Measurements from ENCODE around the gene ADK. TPM values are rescaled to one million over a fixed set of nuclear protein-coding genes. Genes with fewer than 3 reads are reported as not detected.
A peak's percentile ranks its signal among the peaks of the same experiment; 100 is the strongest.

Gene ADK
- total and polyA plus RNA-seq, 4 experiments from 2014 or later = 33.7 to 66.6 (median 51.0) TPM

DNA sequence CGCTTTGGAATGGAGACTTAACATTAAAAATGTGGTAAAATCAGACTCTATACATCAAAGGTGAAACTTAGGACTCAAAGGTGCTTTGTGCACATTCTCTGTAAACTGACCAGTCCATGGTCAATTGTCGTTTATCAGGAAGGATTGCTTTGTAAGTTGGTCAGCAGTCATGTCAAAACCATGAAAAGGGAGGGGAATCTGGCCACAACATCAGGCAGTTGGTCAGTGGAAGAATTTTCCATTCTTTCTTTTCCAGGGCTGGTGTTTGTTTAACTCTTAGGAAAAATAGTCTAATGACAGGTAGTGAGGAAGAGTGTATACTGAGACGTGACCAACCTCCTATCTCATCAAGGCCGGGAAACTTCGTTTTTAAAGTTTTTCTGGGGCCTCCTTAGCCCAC, 226.5 kb downstream of the ADK start:
- CTCF ChIA-PET (ENCODE audit: partially characterized antibody) = no interaction called here
- Mint-ChIP-seq H3K4me3 (no peak overlapping the region), H3K27ac (no peak overlapping the region), H3K4me1 (peaks cover 4 to 13% (median 6%) of the 10 kb centered on the region in 4 donors), H3K36me3 (peaks cover 0 to 29% of the 10 kb centered on the region in 2 donors), H3K27me3 (no peaks in the 10 kb centered on the region), H3K9me3 (no peaks in the 10 kb centered on the region)
- Histone ChIP-seq H3K4me1 (ENCODE audit: insufficient read depth, low read length) (peaks cover 2% of the 10 kb centered on the region), H3K9me3 (ENCODE audit: control insufficient read depth in 1 of 2, low read length in 2 of 2) (no peaks in the 10 kb centered on the region), H3K36me3 (ENCODE audit: insufficient read depth, low read length) (no peaks in the 10 kb centered on the region), H3K27me3 (ENCODE audit: insufficient read depth, low read length) (no peaks in the 10 kb centered on the region), H3K27ac (ENCODE audit: low read depth, low read length) (no peak overlapping the region), H3K4me3 (ENCODE audit: low read length in 2 of 2) (no peak overlapping the region)
- POLR2A ChIA-PET (ENCODE audit: partially characterized antibody) = no interaction called here
- DNase-seq = no peak
- intact Hi-C loops (cut with micrococcal nuclease) = no loop called here

DNA sequence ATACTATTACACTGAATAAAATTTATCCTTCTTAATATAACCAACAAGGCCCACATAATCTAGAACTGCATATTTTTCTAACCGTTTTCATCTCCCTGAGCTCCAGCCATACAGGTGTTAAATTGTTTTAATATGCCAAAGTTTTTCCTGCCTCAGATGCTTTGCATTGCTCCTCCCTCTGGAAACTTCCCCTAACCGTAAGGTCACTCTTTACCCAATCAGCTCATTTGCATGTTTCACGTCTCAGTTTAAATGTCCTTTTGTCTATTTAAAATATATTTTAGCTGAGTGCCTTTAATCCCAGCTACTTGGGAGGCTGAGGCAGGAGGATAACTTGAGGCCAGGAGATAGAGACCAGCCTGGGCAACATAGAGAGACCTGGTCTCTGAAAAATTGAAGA, 228.5 kb downstream of the ADK start:
- H3K27me3 ChIP-seq (ENCODE audit: insufficient read depth, low read length) = no peaks in the 10 kb centered on the region
- CTCF ChIA-PET (ENCODE audit: partially characterized antibody) = no interaction called here

DNA sequence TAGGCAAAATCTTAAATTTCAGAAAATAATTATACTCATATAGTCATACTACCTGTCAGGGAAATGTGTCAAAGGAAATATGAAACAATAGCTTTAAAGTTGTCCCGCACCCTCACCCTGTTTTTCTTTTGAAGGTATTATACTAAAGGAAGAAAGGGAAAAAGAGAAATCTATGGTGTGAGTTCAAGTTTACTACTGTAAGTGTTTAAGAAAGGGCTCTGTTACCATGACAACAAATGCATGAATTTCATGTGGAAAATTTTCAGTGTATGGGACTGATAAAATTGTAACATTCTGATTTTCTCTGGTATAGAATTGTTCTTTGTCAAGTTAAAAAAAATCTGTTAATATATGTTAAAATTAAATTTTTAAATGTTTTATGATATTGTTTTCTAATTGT, 229.8 kb downstream of the ADK start:
- POLR2A ChIA-PET (ENCODE audit: partially characterized antibody) = no interaction called here
- peaks cover 0 to 25% of the 10 kb centered on the region in 2 donors for H3K36me3 Mint-ChIP-seq
- Histone ChIP-seq H3K4me3 (ENCODE audit: low read length in 2 of 2) (no peak overlapping the region), H3K9me3 (ENCODE audit: control insufficient read depth in 1 of 2, low read length in 2 of 2) (no peaks in the 10 kb centered on the region), H3K27me3 (ENCODE audit: insufficient read depth, low read length) (no peaks in the 10 kb centered on the region), H3K27ac (ENCODE audit: low read depth, low read length) (no peak overlapping the region), H3K4me1 (ENCODE audit: insufficient read depth, low read length) (peaks cover 15% of the 10 kb centered on the region), H3K36me3 (ENCODE audit: insufficient read depth, low read length) (no peaks in the 10 kb centered on the region)
- H3K4me3 Mint-ChIP-seq = no peak overlapping the region
- no peak overlapping the region for H3K27ac Mint-ChIP-seq
- no peak for DNase-seq
- H3K4me1 Mint-ChIP-seq = peaks cover 20 to 31% (median 21%) of the 10 kb centered on the region in 4 donors
- no peaks in the 10 kb centered on the region for H3K27me3 Mint-ChIP-seq
- CTCF ChIA-PET (ENCODE audit: partially characterized antibody) = no interaction called here
- peaks cover 0 to 3% (median 0%) of the 10 kb centered on the region in 8 donors for H3K9me3 Mint-ChIP-seq
- intact Hi-C loops (cut with micrococcal nuclease) = no loop called here

More for the DNA sequence above, 228.5 kb downstream of the ADK start:
- peaks cover 15% of the 10 kb centered on the region for H3K4me1 ChIP-seq (ENCODE audit: insufficient read depth, low read length)
- no peak overlapping the region for H3K4me3 Mint-ChIP-seq
- H3K4me1 Mint-ChIP-seq = peaks cover 14 to 23% (median 20%) of the 10 kb centered on the region in 4 donors
- no peaks in the 10 kb centered on the region for H3K9me3 ChIP-seq (ENCODE audit: control insufficient read depth in 1 of 2, low read length in 2 of 2)
- no peak overlapping the region for H3K4me3 ChIP-seq (ENCODE audit: low read length in 2 of 2)
- POLR2A ChIA-PET (ENCODE audit: partially characterized antibody) = no interaction called here
- no peaks in the 10 kb centered on the region for H3K36me3 ChIP-seq (ENCODE audit: insufficient read depth, low read length)
- H3K27me3 Mint-ChIP-seq = no peaks in the 10 kb centered on the region
- intact Hi-C loops (cut with micrococcal nuclease) = no loop called here
- H3K27ac ChIP-seq (ENCODE audit: low read depth, low read length) = no peak overlapping the region
- no peaks in the 10 kb centered on the region for H3K9me3 Mint-ChIP-seq
- H3K36me3 Mint-ChIP-seq = peaks cover 0 to 29% of the 10 kb centered on the region in 2 donors
- H3K27ac Mint-ChIP-seq = peak overlapping the region in 1 of 7 donors; percentile 9
- DNase-seq = no peak

- Mint-ChIP-seq H3K27ac (peak overlapping the region in 2 of 7 donors; percentile 6 to 42), H3K4me3 (no peak overlapping the region), H3K27me3 (no peaks in the 10 kb centered on the region), H3K4me1 (peaks cover 20 to 31% (median 21%) of the 10 kb centered on the region in 4 donors), H3K36me3 (peaks cover 0 to 25% of the 10 kb centered on the region in 2 donors), H3K9me3 (peaks cover 0 to 3% (median 0%) of the 10 kb centered on the region in 8 donors)
- Histone ChIP-seq H3K27me3 (ENCODE audit: insufficient read depth, low read length) (no peaks in the 10 kb centered on the region), H3K27ac (ENCODE audit: low read depth, low read length) (no peak overlapping the region), H3K4me3 (ENCODE audit: low read length in 2 of 2) (no peak overlapping the region), H3K9me3 (ENCODE audit: control insufficient read depth in 1 of 2, low read length in 2 of 2) (no peaks in the 10 kb centered on the region), H3K4me1 (ENCODE audit: insufficient read depth, low read length) (peaks cover 15% of the 10 kb centered on the region), H3K36me3 (ENCODE audit: insufficient read depth, low read length) (no peaks in the 10 kb centered on the region)
- intact Hi-C loops (cut with micrococcal nuclease) = no loop called here
- ChIA-PET CTCF (ENCODE audit: partially characterized antibody) (no interaction called here), POLR2A (ENCODE audit: partially characterized antibody) (no interaction called here)
- no peak for DNase-seq
Measured at GRCh38 chr10:74381291-74381853, 230.4 kb downstream of the ADK start.

DNA sequence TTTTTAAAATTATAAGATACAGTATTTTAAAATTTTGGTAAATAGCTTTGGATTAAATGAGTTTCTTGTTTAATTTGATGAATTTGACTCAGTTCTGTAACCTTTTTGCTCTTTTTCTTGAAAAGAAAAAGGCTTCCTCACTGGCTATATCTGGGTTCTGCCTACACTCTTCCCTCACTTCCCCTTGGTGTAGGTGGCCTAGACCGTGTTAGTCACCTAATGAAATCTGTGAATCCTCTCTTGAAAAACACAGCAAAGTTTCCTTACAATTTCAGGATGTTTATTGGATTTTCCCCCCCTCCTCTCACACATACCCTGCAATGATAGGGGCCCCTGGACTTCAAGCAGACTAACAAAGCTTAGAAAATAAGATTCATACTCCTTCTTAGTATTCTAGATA, 231.6 kb downstream of the ADK start:
- H3K4me1 Mint-ChIP-seq = peaks cover 17 to 31% (median 20%) of the 10 kb centered on the region in 4 donors
- H3K36me3 Mint-ChIP-seq = peaks cover 0 to 16% of the 10 kb centered on the region in 2 donors
- H3K4me3 ChIP-seq (ENCODE audit: low read length in 2 of 2) = no peak overlapping the region
- CTCF ChIA-PET (ENCODE audit: partially characterized antibody) = no interaction called here
- peak overlapping the region in 4 of 7 donors; percentile 28 to 78 (median 49) for H3K27ac Mint-ChIP-seq
- H3K4me3 Mint-ChIP-seq = no peak overlapping the region
- POLR2A ChIA-PET (ENCODE audit: partially characterized antibody) = no interaction called here
- peaks cover 0 to 3% (median 0%) of the 10 kb centered on the region in 8 donors for H3K9me3 Mint-ChIP-seq
- no peaks in the 10 kb centered on the region for H3K9me3 ChIP-seq (ENCODE audit: control insufficient read depth in 1 of 2, low read length in 2 of 2)
- no peaks in the 10 kb centered on the region for H3K36me3 ChIP-seq (ENCODE audit: insufficient read depth, low read length)
- intact Hi-C loops (cut with micrococcal nuclease) = no loop called here
- H3K27me3 ChIP-seq (ENCODE audit: insufficient read depth, low read length) = no peaks in the 10 kb centered on the region
- H3K27ac ChIP-seq (ENCODE audit: low read depth, low read length) = no peak overlapping the region
- DNase-seq = no peak
- H3K4me1 ChIP-seq (ENCODE audit: insufficient read depth, low read length) = peaks cover 15% of the 10 kb centered on the region
- no peaks in the 10 kb centered on the region for H3K27me3 Mint-ChIP-seq

DNA sequence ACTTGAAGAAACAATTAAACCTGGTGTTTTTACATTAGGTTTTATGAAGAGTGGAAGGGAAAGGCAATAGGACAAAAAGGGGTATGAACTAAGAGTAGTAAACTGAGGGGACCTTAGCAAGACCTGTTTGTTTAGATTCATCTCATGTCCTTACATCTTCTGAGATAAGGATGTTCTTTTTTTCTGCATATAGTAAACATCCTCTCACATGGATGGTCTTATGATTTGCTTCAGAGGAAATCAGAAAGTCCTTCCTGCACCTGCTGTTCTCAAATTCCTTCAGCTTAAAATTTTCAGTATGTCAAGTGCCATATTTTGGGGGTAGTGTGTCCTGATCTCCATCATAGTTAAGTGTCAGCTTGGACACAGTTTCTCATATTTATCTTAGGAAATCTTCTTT, 232.6 kb downstream of the ADK start:
- no peak overlapping the region for H3K4me3 ChIP-seq (ENCODE audit: low read length in 2 of 2)
- ChIA-PET POLR2A (ENCODE audit: partially characterized antibody) (no interaction called here), CTCF (ENCODE audit: partially characterized antibody) (interaction anchor here (0.6 kb wide), 1 partner anchor 100 kb away, joined by 3 read pairs; no protein-coding TSS in a partner anchor)
- Mint-ChIP-seq H3K4me1 (peaks cover 16 to 31% (median 19%) of the 10 kb centered on the region in 4 donors), H3K9me3 (peaks cover 0 to 3% (median 0%) of the 10 kb centered on the region in 8 donors), H3K27ac (peak overlapping the region in 5 of 7 donors; percentile 13 to 91 (median 72)), H3K36me3 (peaks cover 0 to 13% of the 10 kb centered on the region in 2 donors), H3K27me3 (no peaks in the 10 kb centered on the region), H3K4me3 (peak overlapping the region in 1 of 8 donors; percentile 6)
- intact Hi-C loops (cut with micrococcal nuclease) = no loop called here
- no peak overlapping the region for H3K27ac ChIP-seq (ENCODE audit: low read depth, low read length)
- H3K36me3 ChIP-seq (ENCODE audit: insufficient read depth, low read length) = no peaks in the 10 kb centered on the region
- peak in 1 of 5 donors; percentile 4 for DNase-seq
- H3K9me3 ChIP-seq (ENCODE audit: control insufficient read depth in 1 of 2, low read length in 2 of 2) = no peaks in the 10 kb centered on the region
- H3K4me1 ChIP-seq (ENCODE audit: insufficient read depth, low read length) = peaks cover 15% of the 10 kb centered on the region
- H3K27me3 ChIP-seq (ENCODE audit: insufficient read depth, low read length) = no peaks in the 10 kb centered on the region

GRCh38 chr10:74384615-74385183, 233.7 kb downstream of the ADK start:
- POLR2A ChIA-PET (ENCODE audit: partially characterized antibody) = no interaction called here
- no peak for DNase-seq

More at GRCh38 chr10:74384615-74385183, 233.7 kb downstream of the ADK start:
- CTCF ChIA-PET (ENCODE audit: partially characterized antibody) = no interaction called here
- H3K4me3 Mint-ChIP-seq = no peak overlapping the region
- peaks cover 20 to 31% (median 21%) of the 10 kb centered on the region in 4 donors for H3K4me1 Mint-ChIP-seq
- intact Hi-C loops (cut with micrococcal nuclease) = no loop called here
- peaks cover 0 to 3% (median 0%) of the 10 kb centered on the region in 8 donors for H3K9me3 Mint-ChIP-seq
- Histone ChIP-seq H3K27ac (ENCODE audit: low read depth, low read length) (no peak overlapping the region), H3K27me3 (ENCODE audit: insufficient read depth, low read length) (no peaks in the 10 kb centered on the region), H3K4me3 (ENCODE audit: low read length in 2 of 2) (no peak overlapping the region), H3K9me3 (ENCODE audit: control insufficient read depth in 1 of 2, low read length in 2 of 2) (no peaks in the 10 kb centered on the region), H3K4me1 (ENCODE audit: insufficient read depth, low read length) (peaks cover 15% of the 10 kb centered on the region), H3K36me3 (ENCODE audit: insufficient read depth, low read length) (no peaks in the 10 kb centered on the region)
- peaks cover 0 to 7% of the 10 kb centered on the region in 2 donors for H3K36me3 Mint-ChIP-seq
- H3K27ac Mint-ChIP-seq = peak overlapping the region in 1 of 7 donors; percentile 15
- H3K27me3 Mint-ChIP-seq = no peaks in the 10 kb centered on the region

Measured in CD4-positive, alpha-beta memory T cell (primary cell).